Measurements from ENCODE around the gene WASHC4. TPM values are rescaled to one million over a fixed set of nuclear protein-coding genes. Genes with fewer than 3 reads are reported as not detected.

Gene WASHC4
- total RNA-seq, 4 donors from 2014 or later: 37.1 to 59.0 (median 38.6) TPM

- WGBS: 91% methylated on average over 2 of the region's 2 CpGs
- H3K9me3 ChIP-seq: no peaks in the 10 kb centered on the region
- TF ChIP-seq, protein P1, sequence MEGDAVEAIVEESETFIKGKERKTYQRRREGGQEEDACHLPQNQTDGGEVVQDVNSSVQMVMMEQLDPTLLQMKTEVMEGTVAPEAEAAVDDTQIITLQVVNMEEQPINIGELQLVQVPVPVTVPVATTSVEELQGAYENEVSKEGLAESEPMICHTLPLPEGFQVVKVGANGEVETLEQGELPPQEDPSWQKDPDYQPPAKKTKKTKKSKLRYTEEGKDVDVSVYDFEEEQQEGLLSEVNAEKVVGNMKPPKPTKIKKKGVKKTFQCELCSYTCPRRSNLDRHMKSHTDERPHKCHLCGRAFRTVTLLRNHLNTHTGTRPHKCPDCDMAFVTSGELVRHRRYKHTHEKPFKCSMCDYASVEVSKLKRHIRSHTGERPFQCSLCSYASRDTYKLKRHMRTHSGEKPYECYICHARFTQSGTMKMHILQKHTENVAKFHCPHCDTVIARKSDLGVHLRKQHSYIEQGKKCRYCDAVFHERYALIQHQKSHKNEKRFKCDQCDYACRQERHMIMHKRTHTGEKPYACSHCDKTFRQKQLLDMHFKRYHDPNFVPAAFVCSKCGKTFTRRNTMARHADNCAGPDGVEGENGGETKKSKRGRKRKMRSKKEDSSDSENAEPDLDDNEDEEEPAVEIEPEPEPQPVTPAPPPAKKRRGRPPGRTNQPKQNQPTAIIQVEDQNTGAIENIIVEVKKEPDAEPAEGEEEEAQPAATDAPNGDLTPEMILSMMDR (IDR thresholded peaks at IDR 0.05): no peak
- no peak for TF ChIP-seq EP300 (IDR thresholded peaks at IDR 0.05)
- no peak for TF ChIP-seq POLR2AphosphoS5 (IDR thresholded peaks at IDR 0.05)
- no peak for TF ChIP-seq POLR2A (IDR thresholded peaks at IDR 0.05; ENCODE audit: low read depth)
- DNase-seq (ENCODE audit: extremely low spot score): no peak
- intact Hi-C loops (cut with DNase I): no loop called here
- H3K4me1 ChIP-seq: no peaks in the 10 kb centered on the region
- H3K36me3 ChIP-seq: peaks cover 25 to 94% (median 59%) of the 10 kb centered on the region in 4 donors
- H3K27ac ChIP-seq (replicated peaks in 1 of 4): no peak overlapping the region
- H3K27me3 ChIP-seq: no peaks in the 10 kb centered on the region
- no peak overlapping the region for H3K4me3 ChIP-seq
These were observed 51.3 kb downstream of the WASHC4 start for GRCh38 chr12:105158876-105159275.

GRCh38 chr12:105162174-105162573 lies 54.6 kb downstream of the WASHC4 start:
- H3K4me1 ChIP-seq: peaks cover 0 to 12% (median 6%) of the 10 kb centered on the region in 4 donors
- no peak overlapping the region for H3K4me3 ChIP-seq
- no peak for DNase-seq (ENCODE audit: extremely low spot score)
- no peaks in the 10 kb centered on the region for H3K9me3 ChIP-seq
- peaks cover 48 to 99% (median 75%) of the 10 kb centered on the region in 4 donors for H3K36me3 ChIP-seq
- no peak for TF ChIP-seq POLR2AphosphoS5 (IDR thresholded peaks at IDR 0.05)
- TF ChIP-seq EP300 (IDR thresholded peaks at IDR 0.05): no peak
- TF ChIP-seq, protein P1 (IDR thresholded peaks at IDR 0.05): no peak
- TF ChIP-seq POLR2A (IDR thresholded peaks at IDR 0.05; ENCODE audit: low read depth): no peak
- H3K27me3 ChIP-seq: no peaks in the 10 kb centered on the region
- intact Hi-C loops (cut with DNase I): no loop called here
- no peak overlapping the region for H3K27ac ChIP-seq (replicated peaks in 1 of 4)
- 59% methylated on average over 3 of the region's 3 CpGs for WGBS

DNA sequence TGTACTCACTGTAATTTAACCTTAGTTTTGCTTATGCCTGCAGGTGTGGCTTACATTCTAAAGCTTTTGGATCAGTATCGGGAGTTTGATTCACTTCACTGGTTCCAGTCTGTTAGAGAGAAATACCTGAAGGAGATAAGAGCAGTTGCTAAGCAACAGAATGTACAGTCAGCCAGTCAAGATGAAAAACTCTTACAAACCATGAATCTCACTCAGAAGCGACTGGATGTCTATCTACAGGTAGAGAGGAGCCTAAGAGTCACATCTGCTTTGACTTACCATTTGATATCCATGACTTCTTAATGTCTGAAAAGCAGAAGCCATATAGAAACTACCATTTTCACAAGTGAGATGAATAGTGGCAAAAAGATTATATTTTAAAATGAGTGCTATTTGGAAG lies 56.5 kb downstream of the WASHC4 start:
- H3K9me3 ChIP-seq: no peaks in the 10 kb centered on the region
- intact Hi-C loops (cut with DNase I): no loop called here
- no peak for DNase-seq (ENCODE audit: extremely low spot score)
- H3K27me3 ChIP-seq: no peaks in the 10 kb centered on the region
- peaks cover 42 to 96% (median 71%) of the 10 kb centered on the region in 4 donors for H3K36me3 ChIP-seq
- H3K27ac ChIP-seq (replicated peaks in 1 of 4): no peak overlapping the region
- H3K4me1 ChIP-seq: peaks cover 0 to 14% (median 8%) of the 10 kb centered on the region in 4 donors
- TF ChIP-seq, protein P1 (IDR thresholded peaks at IDR 0.05): no peak
- TF ChIP-seq EP300 (IDR thresholded peaks at IDR 0.05) (no peak), POLR2A (IDR thresholded peaks at IDR 0.05; ENCODE audit: low read depth) (no peak), POLR2AphosphoS5 (IDR thresholded peaks at IDR 0.05) (no peak)
- H3K4me3 ChIP-seq: no peak overlapping the region
- WGBS: 92% methylated on average over 2 of the region's 2 CpGs

GRCh38 chr12:105166736-105167135 lies 59.2 kb downstream of the WASHC4 start:
- H3K9me3 ChIP-seq: no peaks in the 10 kb centered on the region
- H3K27ac ChIP-seq (replicated peaks in 1 of 4): no peak overlapping the region
- H3K4me1 ChIP-seq: peaks cover 0 to 14% (median 8%) of the 10 kb centered on the region in 4 donors
- WGBS: 82% methylated on average over 1 of the region's 1 CpG
- H3K27me3 ChIP-seq: no peaks in the 10 kb centered on the region
- peaks cover 35 to 96% (median 64%) of the 10 kb centered on the region in 4 donors for H3K36me3 ChIP-seq
- intact Hi-C loops (cut with DNase I): no loop called here
- no peak for DNase-seq (ENCODE audit: extremely low spot score)
- TF ChIP-seq EP300 (IDR thresholded peaks at IDR 0.05) (no peak), POLR2A (IDR thresholded peaks at IDR 0.05; ENCODE audit: low read depth) (no peak), POLR2AphosphoS5 (IDR thresholded peaks at IDR 0.05) (no peak)
- TF ChIP-seq, protein P1 (IDR thresholded peaks at IDR 0.05): no peak
- no peak overlapping the region for H3K4me3 ChIP-seq

GRCh38 chr12:105167346-105167745 lies 59.8 kb downstream of the WASHC4 start:
- Histone ChIP-seq H3K4me1 (peaks cover 0 to 14% (median 8%) of the 10 kb centered on the region in 4 donors), H3K27ac (replicated peaks in 1 of 4) (no peak overlapping the region), H3K36me3 (peaks cover 35 to 95% (median 63%) of the 10 kb centered on the region in 4 donors), H3K4me3 (no peak overlapping the region), H3K27me3 (no peaks in the 10 kb centered on the region), H3K9me3 (no peaks in the 10 kb centered on the region)
- no peak for DNase-seq (ENCODE audit: extremely low spot score)
- intact Hi-C loops (cut with DNase I): no loop called here
- TF ChIP-seq POLR2AphosphoS5 (IDR thresholded peaks at IDR 0.05) (no peak), EP300 (IDR thresholded peaks at IDR 0.05) (no peak), POLR2A (IDR thresholded peaks at IDR 0.05; ENCODE audit: low read depth) (no peak)
- TF ChIP-seq, protein P1 (IDR thresholded peaks at IDR 0.05): no peak

Measured in esophagus muscularis mucosa (tissue), 4 donors.